SK-N-SH (cell line): ENCODE data around the gene SLC8A2. TPM values are rescaled to one million over a fixed set of nuclear protein-coding genes. Genes with fewer than 3 reads are reported as not detected.

Experiments used
- CTCF ChIA-PET: fragments of 300-600, 350-600 bp; formaldehyde crosslinking; extraction: SDS; loops from one replicate; lab custom pipeline; 2021; lab: Yijun Ruan, JAX
- POLR2A ChIA-PET: fragments of 350-600 bp; sonication (Branson Sonifier 250); formaldehyde crosslinking; extraction: SDS; loops from one replicate; lab custom pipeline; 2020; ENCODE audit warnings: antibody characterized with exemption, inconsistent platforms; lab: Yijun Ruan, JAX
- DNase-seq: peaks from one replicate; pipeline ENCODE4 v3.0.0; 2012
- H2AFZ ChIP-seq: fragments of 200-600 bp; sonication (generic); 2 replicates; pipeline ENCODE4 v1.8.1; 2016; ENCODE audit warnings: antibody characterized with exemption, mild to moderate bottlenecking, low read depth
- H3F3A ChIP-seq: fragments of 200-600 bp; sonication (generic); replicated peaks from 2 replicates; pipeline ENCODE3; 2016; ENCODE audit warnings: antibody characterized with exemption, mild to moderate bottlenecking; ENCODE audit not compliant: insufficient read depth
- H3K27ac ChIP-seq, 2 experiments: fragments of 200-500 bp in 1 of 2; fragments of 200-600 bp in 1 of 2; sonication (Bioruptor generic) in 1 of 2; sonication (generic), shearing (Covaris generic) in 1 of 2; 2 replicates each; pipeline versions ENCODE4 v1.5.1 to v1.6.1; 2014 to 2016; ENCODE audit warnings: low read depth in 2 of 2, inconsistent platforms in 1 of 2, low read length in 1 of 2, mild to moderate bottlenecking in 1 of 2, mixed read lengths in 1 of 2
- H3K27me3 ChIP-seq: fragments of 200-600 bp; sonication (generic), shearing (Covaris generic); 2 replicates; pipeline ENCODE4 v1.6.1; 2016; ENCODE audit warnings: mixed run types; ENCODE audit not compliant: insufficient read depth
- H3K36me3 ChIP-seq, 2 experiments: fragments of 200-500 bp in 1 of 2; fragments of 200-600 bp in 1 of 2; sonication (Bioruptor generic) in 1 of 2; sonication (generic) in 1 of 2; replicated peaks in 1 of 2; 2 replicates each; pipeline versions ENCODE3 to v1.5.1; 2014 to 2016; ENCODE audit warnings: low read length in 1 of 2, mild to moderate bottlenecking in 1 of 2; ENCODE audit not compliant: insufficient read depth in 2 of 2, control insufficient read depth in 1 of 2
- H3K4me1 ChIP-seq, 2 experiments: fragments of 200-500 bp in 1 of 2; fragments of 200-600 bp in 1 of 2; sonication (Bioruptor generic) in 1 of 2; sonication (generic), shearing (Covaris generic) in 1 of 2; 2 replicates each; pipeline versions ENCODE4 v1.5.1 to v1.6.1; 2014 to 2016; ENCODE audit warnings: low read depth in 1 of 2, low read length in 1 of 2, mixed run types in 1 of 2; ENCODE audit not compliant: insufficient read depth in 2 of 2, control insufficient read depth in 1 of 2
- H3K4me2 ChIP-seq: fragments of 200-600 bp; sonication (generic), shearing (Covaris generic); 2 replicates; pipeline ENCODE4 v1.6.1; 2017; ENCODE audit warnings: mixed run types
- H3K4me3 ChIP-seq, 2 experiments: fragments of 200-500 bp in 1 of 2; fragments of 200-600 bp in 1 of 2; sonication (Bioruptor generic) in 1 of 2; sonication (generic), shearing (Covaris generic) in 1 of 2; 2 replicates each; pipeline versions ENCODE4 v1.5.1 to v1.8.1; 2014 to 2016; ENCODE audit warnings: low read depth in 2 of 2, inconsistent platforms in 1 of 2, low read length in 1 of 2, mild to moderate bottlenecking in 1 of 2, mixed read lengths in 1 of 2, moderate library complexity in 1 of 2
- H3K79me2 ChIP-seq: fragments of 200-600 bp; sonication (generic); 2 replicates; pipeline ENCODE4 v1.8.1; 2017; ENCODE audit warnings: mild to moderate bottlenecking; ENCODE audit not compliant: insufficient read depth
- H3K9ac ChIP-seq: fragments of 200-600 bp; sonication (generic); 2 replicates; pipeline ENCODE4 v1.6.1; 2017; ENCODE audit warnings: mixed run types
- H3K9me2 ChIP-seq: fragments of 200-600 bp; sonication (generic); 2 replicates; pipeline ENCODE4 v1.6.1; 2017; ENCODE audit warnings: mixed run types
- H3K9me3 ChIP-seq: fragments of 200-600 bp; sonication (generic); 2 replicates; pipeline ENCODE4 v1.6.1; 2017; ENCODE audit warnings: mixed run types, mild to moderate bottlenecking, moderate library complexity
- H4K20me1 ChIP-seq: fragments of 200-600 bp; sonication (generic); 2 replicates; pipeline ENCODE4 v1.6.1; 2017; ENCODE audit warnings: mild to moderate bottlenecking, mixed run types; ENCODE audit not compliant: insufficient read depth
- EP300 ChIP-seq, 2 experiments: IDR thresholded peaks; 2 replicates each; pipeline versions ENCODE4 v1.4.0 to v1.6.1; 2012; ENCODE audit warnings: borderline replicate concordance in 1 of 2, low read depth in 1 of 2, low read length in 1 of 2
- EZH2phosphoT487 ChIP-seq: fragments of 200-600 bp; sonication (generic); IDR thresholded peaks from 2 replicates; pipeline ENCODE4 v1.6.1; 2017; ENCODE audit warnings: low read depth, mixed run types, mild to moderate bottlenecking, antibody characterized with exemption, moderate library complexity, borderline replicate concordance
- FOSL2 ChIP-seq: IDR thresholded peaks from 2 replicates; pipeline ENCODE4 v1.4.0; 2012; ENCODE audit warnings: low read depth, mild to moderate bottlenecking, moderate library complexity, borderline replicate concordance
- FOXJ3 ChIP-seq: sonication (generic); formaldehyde crosslinking; IDR thresholded peaks from 2 replicates; pipeline ENCODE4 v1.5.1; 2020; ENCODE audit warnings: mild to moderate bottlenecking, missing genetic modification reagents
- GATA2 ChIP-seq: sonication (generic); formaldehyde crosslinking; IDR thresholded peaks from 2 replicates; pipeline ENCODE4 v1.5.0; 2020; ENCODE audit warnings: mild to moderate bottlenecking, missing genetic modification reagents
- JUND ChIP-seq: IDR thresholded peaks from 2 replicates; pipeline ENCODE4 v1.4.0; 2012
- MAX ChIP-seq: IDR thresholded peaks from 2 replicates; pipeline ENCODE4 v1.4.0; 2012; ENCODE audit warnings: low read depth
- MEF2A ChIP-seq: IDR thresholded peaks from 2 replicates; pipeline ENCODE4 v1.4.0; 2012; ENCODE audit warnings: low read depth, borderline replicate concordance
- MXI1 ChIP-seq: IDR thresholded peaks from 2 replicates; pipeline ENCODE4 v1.6.1; 2012; ENCODE audit warnings: mild to moderate bottlenecking, low read depth, low read length, improper control_type of control experiment
- NRF1 ChIP-seq: IDR thresholded peaks from 2 replicates; pipeline ENCODE4 v1.6.1; 2012; ENCODE audit warnings: low read depth, mild to moderate bottlenecking, low read length
- POLR2AphosphoS5 ChIP-seq: IDR thresholded peaks from 2 replicates; pipeline ENCODE4 v1.6.1; 2012; ENCODE audit warnings: low read depth, low read length
- RCOR1 ChIP-seq: fragments of 150-350 bp; IDR thresholded peaks from 2 replicates; pipeline ENCODE4 v1.6.1; 2017; ENCODE audit warnings: antibody characterized with exemption, low read length
- REST ChIP-seq: IDR thresholded peaks from 2 replicates; pipeline ENCODE4 v1.6.1; 2012; ENCODE audit warnings: mild to moderate bottlenecking, low read depth, low read length, moderate library complexity
- RFX5 ChIP-seq: IDR thresholded peaks from 2 replicates; pipeline ENCODE4 v1.6.1; 2012; ENCODE audit warnings: mild to moderate bottlenecking, improper control_type of control experiment, low read length
- RXRA ChIP-seq: IDR thresholded peaks from 2 replicates; pipeline ENCODE4 v1.4.0; 2012; ENCODE audit warnings: low read depth, mild to moderate bottlenecking, borderline replicate concordance
- SMC3 ChIP-seq: IDR thresholded peaks from 2 replicates; pipeline ENCODE4 v1.6.1; 2012; ENCODE audit warnings: low read depth, low read length, improper control_type of control experiment
- TAF1 ChIP-seq: IDR thresholded peaks from 2 replicates; pipeline ENCODE4 v1.6.1; 2012; ENCODE audit warnings: low read depth, mild to moderate bottlenecking, low read length, moderate library complexity, borderline replicate concordance
- TCF12 ChIP-seq: IDR thresholded peaks from 2 replicates; pipeline ENCODE4 v1.4.0; 2012
- USF2 ChIP-seq: fragments of 150-350 bp; IDR thresholded peaks from 2 replicates; pipeline ENCODE4 v1.6.1; 2017; ENCODE audit warnings: antibody characterized with exemption, low read length, low read depth, borderline replicate concordance
- YY1 ChIP-seq: IDR thresholded peaks from 2 replicates; pipeline ENCODE4 v1.4.0; 2012; ENCODE audit warnings: low read depth, mild to moderate bottlenecking
- WGBS: methylation state at CpG from one replicate; pipeline ENCODE4 v1.1.6; 2017; ENCODE audit warnings: low lambda C conversion rate; 5-methylcytosine and 5-hydroxymethylcytosine counted together
- polyA plus RNA-seq, 3 experiments: library from polyadenylated mRNA; depleted of rRNA; stranded (reverse); fragments of >200 nt; gene quantifications; 2 replicates each; pipeline ENCODE4 v1.2.3, GENCODE V29; 2012

Gene SLC8A2
- polyA plus RNA-seq, 1 of the 3 experiments (the other 2 are of a cell fraction) = 0.58 TPM

- TF ChIP-seq RFX5 (no peak), FOXJ3 (CRISPR knock-in tag) (no peak), MEF2A (no peak), YY1 (no peak), FOSL2 (no peak), TCF12 (no peak), USF2 (no peak), EZH2phosphoT487 (no peak)
- no peak overlapping the region for H3K9ac ChIP-seq
- no peak overlapping the region for H3K4me2 ChIP-seq
- no peaks in the 10 kb centered on the region for H3K79me2 ChIP-seq
- peaks cover 0 to 23% of the 10 kb centered on the region in 2 experiments for H3K36me3 ChIP-seq
- no peaks in the 10 kb centered on the region for H4K20me1 ChIP-seq
- 94% methylated on average over 19 of the region's 23 CpGs for WGBS
- ChIA-PET POLR2A (interaction anchor here (0.6 to 2.6 kb wide), 2 partner anchors 8 to 10 kb away, joined by 4 to 17 read pairs; partner anchors contain the start of gene KPTN), CTCF (interaction anchor here (1.0 to 6.5 kb wide), 6 partner anchors 9 to 59 kb away, joined by 3 to 52 read pairs (median 7); partner anchors contain the start of genes KPTN and NAPA)
- no peak overlapping the region for H2AFZ ChIP-seq
- H3F3A ChIP-seq = no peaks in the 10 kb centered on the region
- H3K27me3 ChIP-seq = no peaks in the 10 kb centered on the region
- peak overlapping the region in 1 of 2 experiments; percentile 84; a peak in 2 of 4 replicates for H3K27ac ChIP-seq
- no peak for DNase-seq
- no peaks in the 10 kb centered on the region for H3K9me3 ChIP-seq
- no peaks in the 10 kb centered on the region for H3K9me2 ChIP-seq
- no peak overlapping the region for H3K4me3 ChIP-seq
- peaks cover 0 to 63% of the 10 kb centered on the region in 2 experiments; a peak in 1 of 4 replicates for H3K4me1 ChIP-seq
Observed at GRCh38 chr19:47492571-47493377, 21.1 kb upstream of the SLC8A2 start.

GRCh38 chr19:47492137-47492533, 20.4 kb upstream of the SLC8A2 start:
- no peaks in the 10 kb centered on the region for H4K20me1 ChIP-seq
- POLR2A ChIA-PET = interaction anchor here (0.6 kb wide), 1 partner anchor 10 kb away, joined by 4 read pairs; no protein-coding TSS in a partner anchor
- peaks cover 0 to 57% of the 10 kb centered on the region in 2 experiments; a peak in 1 of 4 replicates for H3K4me1 ChIP-seq
- H3K36me3 ChIP-seq = peaks cover 3 to 17% of the 10 kb centered on the region in 2 experiments
- H3K79me2 ChIP-seq = no peaks in the 10 kb centered on the region
- H3K9me3 ChIP-seq = no peaks in the 10 kb centered on the region
- H3K4me3 ChIP-seq = no peak overlapping the region
- no peak overlapping the region for H3K9ac ChIP-seq
- DNase-seq = no peak
- WGBS = 95% methylated on average over 8 of the region's 14 CpGs
- no peaks in the 10 kb centered on the region for H3K27me3 ChIP-seq
- H3K4me2 ChIP-seq = no peak overlapping the region
- CTCF ChIA-PET = interaction anchor here (1.2 to 6.5 kb wide), 4 partner anchors 8 to 56 kb away, joined by 4 to 52 read pairs (median 19); partner anchors contain the start of genes KPTN and NAPA
- H2AFZ ChIP-seq = no peak overlapping the region
- no peaks in the 10 kb centered on the region for H3K9me2 ChIP-seq
- H3K27ac ChIP-seq = peak overlapping the region in 1 of 2 experiments; percentile 84; a peak in 1 of 4 replicates
- H3F3A ChIP-seq = no peaks in the 10 kb centered on the region
- TF ChIP-seq SMC3 (no peak), TAF1 (no peak), JUND (no peak), MAX (no peak), RFX5 (no peak), RXRA (no peak), NRF1 (no peak), RCOR1 (no peak), EP300 (IDR thresholded peaks at IDR 0.05; ENCODE audit: borderline replicate concordance in 1 of 2, low read depth in 1 of 2, low read length in 1 of 2) (no peak), GATA2 (CRISPR knock-in tag) (no peak), MXI1 (no peak), FOSL2 (no peak), MEF2A (no peak), POLR2AphosphoS5 (no peak), EZH2phosphoT487 (no peak), REST (no peak)
